ENCODE data around the gene WNK4. TPM values are rescaled to one million over a fixed set of nuclear protein-coding genes. Genes with fewer than 3 reads are reported as not detected.
A peak's percentile ranks its signal among the peaks of the same experiment; 100 is the strongest.

Gene WNK4
- total and polyA plus RNA-seq, 2 donors (not counting 1 experiment from before 2014, with no cell fraction given), result under 0.01 to 0.35 TPM

DNA sequence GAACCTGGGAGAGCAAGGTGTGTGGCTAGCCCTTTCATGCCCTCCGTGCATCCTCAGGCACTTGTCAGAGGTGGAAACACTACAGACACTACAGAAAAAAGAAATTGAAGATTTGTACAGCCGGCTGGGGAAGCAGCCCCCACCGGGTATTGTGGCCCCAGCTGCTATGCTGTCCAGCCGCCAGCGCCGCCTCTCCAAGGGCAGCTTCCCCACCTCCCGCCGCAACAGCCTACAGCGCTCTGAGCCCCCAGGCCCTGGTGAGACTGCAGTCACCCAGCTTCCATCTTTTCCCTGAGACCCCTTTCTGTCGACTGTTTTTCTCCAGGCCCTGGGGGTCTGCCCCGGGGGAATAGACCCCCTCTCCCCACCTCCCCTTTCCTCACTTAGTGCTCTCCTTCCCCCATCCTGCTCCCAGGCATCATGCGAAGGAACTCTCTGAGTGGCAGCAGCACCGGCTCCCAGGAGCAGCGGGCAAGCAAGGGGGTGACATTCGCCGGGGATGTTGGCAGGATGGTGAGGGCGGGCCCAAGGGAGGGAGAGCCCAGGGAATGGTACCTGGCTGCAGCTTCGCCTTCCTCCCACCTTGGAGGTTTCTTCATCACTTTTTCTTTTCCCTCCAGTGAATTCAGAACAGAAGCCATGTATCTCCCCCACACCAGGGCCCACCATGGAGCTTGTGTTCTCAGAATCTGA lies 15.8 kb downstream of the WNK4 start:
- H2AFZ ChIP-seq (ENCODE audit: low read length), result no peak overlapping the region
- no peak overlapping the region for H3K9ac ChIP-seq (ENCODE audit: insufficient read depth, low read length)
- TF ChIP-seq EZH2 (IDR thresholded peaks at IDR 0.05; ENCODE audit: low read length, missing control alignments), result no peak
- TF ChIP-seq, protein P1, sequence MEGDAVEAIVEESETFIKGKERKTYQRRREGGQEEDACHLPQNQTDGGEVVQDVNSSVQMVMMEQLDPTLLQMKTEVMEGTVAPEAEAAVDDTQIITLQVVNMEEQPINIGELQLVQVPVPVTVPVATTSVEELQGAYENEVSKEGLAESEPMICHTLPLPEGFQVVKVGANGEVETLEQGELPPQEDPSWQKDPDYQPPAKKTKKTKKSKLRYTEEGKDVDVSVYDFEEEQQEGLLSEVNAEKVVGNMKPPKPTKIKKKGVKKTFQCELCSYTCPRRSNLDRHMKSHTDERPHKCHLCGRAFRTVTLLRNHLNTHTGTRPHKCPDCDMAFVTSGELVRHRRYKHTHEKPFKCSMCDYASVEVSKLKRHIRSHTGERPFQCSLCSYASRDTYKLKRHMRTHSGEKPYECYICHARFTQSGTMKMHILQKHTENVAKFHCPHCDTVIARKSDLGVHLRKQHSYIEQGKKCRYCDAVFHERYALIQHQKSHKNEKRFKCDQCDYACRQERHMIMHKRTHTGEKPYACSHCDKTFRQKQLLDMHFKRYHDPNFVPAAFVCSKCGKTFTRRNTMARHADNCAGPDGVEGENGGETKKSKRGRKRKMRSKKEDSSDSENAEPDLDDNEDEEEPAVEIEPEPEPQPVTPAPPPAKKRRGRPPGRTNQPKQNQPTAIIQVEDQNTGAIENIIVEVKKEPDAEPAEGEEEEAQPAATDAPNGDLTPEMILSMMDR (conservative IDR thresholded peaks at IDR 0.05 in 1 of 2, IDR thresholded peaks at IDR 0.05 in 1 of 2; ENCODE audit: low read depth in 1 of 2, low read length in 2 of 2), result no peak
- H3K4me3 ChIP-seq (replicated peaks in 1 of 4; ENCODE audit: control extremely low read depth in 1 of 4, insufficient read depth in 1 of 4, low read depth in 3 of 4, low read length in 4 of 4), result no peak overlapping the region
- H3K9me3 ChIP-seq (ENCODE audit: control insufficient read depth, insufficient read depth, low read depth, low read length), result no peaks in the 10 kb centered on the region
- H4K20me1 ChIP-seq (ENCODE audit: control insufficient read depth, extremely low read depth, insufficient read depth, low read length), result no peaks in the 10 kb centered on the region
- H3K27ac ChIP-seq (ENCODE audit: insufficient read depth, low read length), result no peak overlapping the region
- peaks cover 3% of the 10 kb centered on the region for H3K36me3 ChIP-seq (ENCODE audit: control insufficient read depth, insufficient read depth, low read length)
- no peaks in the 10 kb centered on the region for H3K27me3 ChIP-seq (ENCODE audit: control insufficient read depth, insufficient read depth, low read length)
- no peak overlapping the region for H3K4me2 ChIP-seq (ENCODE audit: extremely low read depth, insufficient read depth, low read length)
- no peaks in the 10 kb centered on the region for H3K4me1 ChIP-seq (ENCODE audit: control insufficient read depth, extremely low read depth, insufficient read depth, low read length)
- DNase-seq (ENCODE audit: low read depth in 2 of 2), result no peak
- peaks cover 5% of the 10 kb centered on the region for H3K79me2 ChIP-seq (ENCODE audit: control insufficient read depth, insufficient read depth, low read length)

DNA sequence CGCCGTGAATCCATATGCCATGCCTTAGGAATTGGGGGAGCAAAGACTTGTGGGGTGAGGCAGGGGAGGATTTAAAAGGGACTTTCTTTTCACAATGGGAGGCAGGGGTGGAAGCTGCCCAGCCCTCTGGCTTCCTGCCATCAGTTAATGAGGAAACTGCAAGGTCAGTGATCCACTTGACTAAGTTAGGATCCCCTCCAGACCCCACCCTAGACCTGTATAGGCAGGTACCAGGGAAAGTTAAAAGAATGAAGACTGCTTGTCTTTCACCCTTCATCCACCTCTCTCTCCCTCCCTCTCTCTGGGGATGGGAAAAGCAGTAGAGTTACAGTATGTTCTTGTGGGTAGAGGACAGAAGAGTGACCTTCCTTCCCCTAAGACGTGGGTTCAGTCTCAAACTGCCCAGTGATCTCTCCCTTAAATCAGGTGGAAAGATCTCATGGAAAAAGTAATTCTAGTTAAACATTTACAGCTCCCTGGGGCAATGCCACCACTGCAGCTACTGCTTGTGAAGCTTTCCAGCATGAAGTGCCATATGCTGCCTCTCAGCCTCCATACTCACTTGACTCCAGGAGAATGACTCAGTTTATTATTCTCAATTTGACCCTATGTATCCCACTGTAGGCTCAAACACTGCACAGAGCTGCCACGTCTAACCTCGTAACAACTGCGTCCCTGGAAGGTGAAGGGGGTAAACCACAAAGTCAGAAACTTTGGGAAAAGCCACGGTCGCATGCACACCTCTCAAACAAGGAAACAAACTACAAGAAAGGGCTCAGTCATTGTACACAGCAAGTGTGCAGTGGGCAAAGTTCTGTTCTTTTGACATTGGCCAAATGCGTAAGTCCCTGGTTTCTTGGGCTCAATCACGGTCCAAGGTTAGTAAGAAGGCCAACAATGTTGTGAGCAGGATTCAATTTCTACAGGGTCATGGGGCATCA lies 16.9 kb downstream of the WNK4 start:
- peaks cover 3% of the 10 kb centered on the region for H3K36me3 ChIP-seq (ENCODE audit: control insufficient read depth, insufficient read depth, low read length)
- H3K27ac ChIP-seq (ENCODE audit: insufficient read depth, low read length), result no peak overlapping the region
- no peaks in the 10 kb centered on the region for H3K27me3 ChIP-seq (ENCODE audit: control insufficient read depth, insufficient read depth, low read length)
- H2AFZ ChIP-seq (ENCODE audit: low read length), result no peak overlapping the region
- peak overlapping the region; percentile 75 for H3K9ac ChIP-seq (ENCODE audit: insufficient read depth, low read length)
- no peak for DNase-seq (ENCODE audit: low read depth in 2 of 2)
- peak overlapping the region; percentile 59 to 96 (median 88) for H3K4me3 ChIP-seq (replicated peaks in 1 of 4; ENCODE audit: control extremely low read depth in 1 of 4, insufficient read depth in 1 of 4, low read depth in 3 of 4, low read length in 4 of 4)
- H3K4me2 ChIP-seq (ENCODE audit: extremely low read depth, insufficient read depth, low read length), result peak overlapping the region; percentile 94
- TF ChIP-seq EZH2 (IDR thresholded peaks at IDR 0.05; ENCODE audit: low read length, missing control alignments), result no peak
- TF ChIP-seq, protein P1 (conservative IDR thresholded peaks at IDR 0.05 in 1 of 2, IDR thresholded peaks at IDR 0.05 in 1 of 2; ENCODE audit: low read depth in 1 of 2, low read length in 2 of 2), result no peak
- no peaks in the 10 kb centered on the region for H4K20me1 ChIP-seq (ENCODE audit: control insufficient read depth, extremely low read depth, insufficient read depth, low read length)
- no peaks in the 10 kb centered on the region for H3K4me1 ChIP-seq (ENCODE audit: control insufficient read depth, extremely low read depth, insufficient read depth, low read length)
- H3K79me2 ChIP-seq (ENCODE audit: control insufficient read depth, insufficient read depth, low read length), result peaks cover 5% of the 10 kb centered on the region
- H3K9me3 ChIP-seq (ENCODE audit: control insufficient read depth, insufficient read depth, low read depth, low read length), result no peaks in the 10 kb centered on the region

DNA sequence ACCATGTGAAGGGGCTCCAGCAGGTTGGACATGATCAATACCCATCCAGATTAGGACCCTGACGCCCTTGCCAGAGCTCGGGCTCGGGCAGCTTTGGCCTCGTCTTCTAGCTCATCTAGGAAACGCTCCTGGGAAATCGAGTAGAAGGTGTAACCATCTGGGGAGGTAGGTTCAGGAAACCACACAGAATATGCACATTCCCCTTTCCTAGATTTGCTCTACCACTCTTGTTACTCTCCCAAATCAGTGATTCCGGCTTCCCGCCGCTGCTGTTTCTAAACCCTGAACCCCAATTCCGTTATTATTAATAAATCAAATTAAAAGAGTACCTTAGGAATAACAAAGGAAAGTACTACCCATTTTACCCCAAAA lies 17.6 kb downstream of the WNK4 start:
- no peak for DNase-seq (ENCODE audit: low read depth in 2 of 2)
- H3K9me3 ChIP-seq (ENCODE audit: control insufficient read depth, insufficient read depth, low read depth, low read length), result no peaks in the 10 kb centered on the region
- H3K27ac ChIP-seq (ENCODE audit: insufficient read depth, low read length), result peak overlapping the region; percentile 49
- H2AFZ ChIP-seq (ENCODE audit: low read length), result peak overlapping the region; percentile 94
- H3K4me3 ChIP-seq (replicated peaks in 1 of 4; ENCODE audit: control extremely low read depth in 1 of 4, insufficient read depth in 1 of 4, low read depth in 3 of 4, low read length in 4 of 4), result peak overlapping the region; percentile 59 to 96 (median 88)
- H3K4me2 ChIP-seq (ENCODE audit: extremely low read depth, insufficient read depth, low read length), result peak overlapping the region; percentile 94
- no peaks in the 10 kb centered on the region for H3K27me3 ChIP-seq (ENCODE audit: control insufficient read depth, insufficient read depth, low read length)
- H3K79me2 ChIP-seq (ENCODE audit: control insufficient read depth, insufficient read depth, low read length), result peaks cover 5% of the 10 kb centered on the region
- no peaks in the 10 kb centered on the region for H3K4me1 ChIP-seq (ENCODE audit: control insufficient read depth, extremely low read depth, insufficient read depth, low read length)
- peak overlapping the region; percentile 75 for H3K9ac ChIP-seq (ENCODE audit: insufficient read depth, low read length)
- peaks cover 3% of the 10 kb centered on the region for H3K36me3 ChIP-seq (ENCODE audit: control insufficient read depth, insufficient read depth, low read length)
- no peaks in the 10 kb centered on the region for H4K20me1 ChIP-seq (ENCODE audit: control insufficient read depth, extremely low read depth, insufficient read depth, low read length)
- TF ChIP-seq, protein P1 (conservative IDR thresholded peaks at IDR 0.05 in 1 of 2, IDR thresholded peaks at IDR 0.05 in 1 of 2; ENCODE audit: low read depth in 1 of 2, low read length in 2 of 2), result no peak
- no peak for TF ChIP-seq EZH2 (IDR thresholded peaks at IDR 0.05; ENCODE audit: low read length, missing control alignments)

Measured in fibroblast of lung (primary cell).